ENCODE measurements around the gene ZBTB20.

DNA sequence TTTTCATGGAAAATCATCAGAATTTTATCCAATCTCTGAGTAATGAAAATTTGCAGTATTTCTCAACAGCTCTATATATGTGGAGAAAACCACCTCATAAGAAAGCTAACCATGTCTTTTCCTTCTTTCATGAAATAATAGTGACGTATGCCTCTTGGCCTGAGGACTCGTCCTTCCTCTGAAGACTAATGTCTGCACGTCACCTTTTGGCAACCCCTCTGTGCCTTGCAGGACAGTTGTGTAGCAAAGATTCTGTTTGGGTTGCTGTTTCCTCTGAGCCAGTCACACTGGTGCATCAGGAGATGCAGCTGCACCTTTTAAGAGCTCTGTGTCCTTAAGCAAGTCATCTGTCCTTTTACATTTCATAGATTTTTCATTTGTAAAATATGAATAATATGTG, 684.3 kb downstream of the ZBTB20 start:
- TF ChIP-seq, protein P1, sequence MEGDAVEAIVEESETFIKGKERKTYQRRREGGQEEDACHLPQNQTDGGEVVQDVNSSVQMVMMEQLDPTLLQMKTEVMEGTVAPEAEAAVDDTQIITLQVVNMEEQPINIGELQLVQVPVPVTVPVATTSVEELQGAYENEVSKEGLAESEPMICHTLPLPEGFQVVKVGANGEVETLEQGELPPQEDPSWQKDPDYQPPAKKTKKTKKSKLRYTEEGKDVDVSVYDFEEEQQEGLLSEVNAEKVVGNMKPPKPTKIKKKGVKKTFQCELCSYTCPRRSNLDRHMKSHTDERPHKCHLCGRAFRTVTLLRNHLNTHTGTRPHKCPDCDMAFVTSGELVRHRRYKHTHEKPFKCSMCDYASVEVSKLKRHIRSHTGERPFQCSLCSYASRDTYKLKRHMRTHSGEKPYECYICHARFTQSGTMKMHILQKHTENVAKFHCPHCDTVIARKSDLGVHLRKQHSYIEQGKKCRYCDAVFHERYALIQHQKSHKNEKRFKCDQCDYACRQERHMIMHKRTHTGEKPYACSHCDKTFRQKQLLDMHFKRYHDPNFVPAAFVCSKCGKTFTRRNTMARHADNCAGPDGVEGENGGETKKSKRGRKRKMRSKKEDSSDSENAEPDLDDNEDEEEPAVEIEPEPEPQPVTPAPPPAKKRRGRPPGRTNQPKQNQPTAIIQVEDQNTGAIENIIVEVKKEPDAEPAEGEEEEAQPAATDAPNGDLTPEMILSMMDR (IDR thresholded peaks at IDR 0.05), result no peak
- no peak for TF ChIP-seq POLR2A (IDR thresholded peaks at IDR 0.05; ENCODE audit: low read depth)

Measured in esophagus muscularis mucosa (tissue), 3 donors.